Measurements from ENCODE around the gene SLC26A1.

SLC26A1 gene

GRCh38 chr4:998096-998691 is 5.0 kb upstream of the SLC26A1 start:
- no peak for DNase-seq (ENCODE audit: low spot score)

GRCh38 chr4:997375-998071 is 4.3 kb upstream of the SLC26A1 start:
- DNase-seq (ENCODE audit: low spot score): peak; percentile 47

DNA sequence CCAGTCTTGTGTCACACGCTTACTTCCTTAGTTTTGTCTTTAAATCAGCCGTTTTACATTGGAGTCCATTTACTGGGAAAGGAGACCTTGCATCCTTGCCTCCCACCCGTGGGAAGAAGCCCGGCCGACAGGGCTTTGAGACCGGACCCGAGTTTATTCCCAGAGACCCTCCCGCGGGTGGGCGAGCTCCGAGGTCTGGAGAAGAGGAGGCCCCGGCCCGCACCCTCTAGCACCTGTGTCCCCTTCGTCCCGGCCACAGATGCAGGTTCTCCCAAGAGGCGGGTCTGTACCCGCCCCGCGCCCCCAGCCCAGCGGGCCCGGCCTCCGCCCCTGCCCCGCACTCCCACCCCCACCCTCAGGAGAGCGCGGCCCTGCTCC is 3.8 kb upstream of the SLC26A1 start:
- DNase-seq (ENCODE audit: low spot score): no peak

DNA sequence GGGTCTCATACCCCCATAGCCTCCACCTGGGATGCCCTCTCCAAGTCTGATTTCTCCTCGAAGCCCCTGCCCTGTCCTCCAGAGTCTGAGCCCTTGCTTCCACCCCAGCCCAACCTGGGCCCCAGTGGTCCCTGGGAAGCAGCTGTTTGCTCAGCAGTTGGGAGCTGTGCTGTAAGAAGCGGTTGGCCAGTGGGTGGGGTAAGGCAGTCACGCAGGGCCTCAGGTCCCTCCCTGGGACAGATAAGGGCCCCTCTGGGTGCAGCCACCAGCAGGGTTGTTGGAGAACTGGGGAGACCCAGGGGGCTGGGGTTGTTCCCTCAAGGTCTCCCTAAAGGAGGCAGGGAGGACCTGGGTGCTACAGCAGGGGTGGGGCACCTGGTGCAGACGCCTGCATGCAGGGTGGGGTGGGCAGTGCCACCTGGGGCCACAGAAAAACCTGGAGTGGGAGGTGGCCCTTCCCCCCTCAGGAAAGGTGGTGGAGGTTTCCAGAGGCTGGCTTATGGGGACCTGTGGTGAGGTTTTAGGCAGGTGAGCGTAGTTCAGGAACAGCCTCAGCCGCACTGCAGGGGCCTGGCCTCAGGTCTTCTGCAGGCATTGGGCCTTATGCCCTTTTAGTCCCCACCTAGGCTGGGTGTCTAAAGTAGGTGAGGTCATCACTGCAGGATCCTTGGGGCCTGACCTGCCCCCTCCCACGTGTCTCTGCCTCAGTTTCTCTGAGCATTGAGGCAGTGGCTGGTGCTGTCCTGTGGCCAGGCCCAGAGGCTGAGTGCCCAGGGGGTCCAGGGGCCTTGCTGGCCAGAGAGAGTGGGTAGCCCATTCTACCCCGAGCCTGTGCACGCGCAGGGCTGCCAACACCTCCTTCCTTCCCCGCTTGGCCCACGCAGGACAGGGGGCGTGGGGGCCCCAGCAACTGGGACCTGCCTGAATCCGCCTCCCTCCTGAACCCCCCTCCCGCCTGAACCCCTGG is 3.1 kb upstream of the SLC26A1 start:
- DNase-seq (ENCODE audit: low spot score): no peak

DNA sequence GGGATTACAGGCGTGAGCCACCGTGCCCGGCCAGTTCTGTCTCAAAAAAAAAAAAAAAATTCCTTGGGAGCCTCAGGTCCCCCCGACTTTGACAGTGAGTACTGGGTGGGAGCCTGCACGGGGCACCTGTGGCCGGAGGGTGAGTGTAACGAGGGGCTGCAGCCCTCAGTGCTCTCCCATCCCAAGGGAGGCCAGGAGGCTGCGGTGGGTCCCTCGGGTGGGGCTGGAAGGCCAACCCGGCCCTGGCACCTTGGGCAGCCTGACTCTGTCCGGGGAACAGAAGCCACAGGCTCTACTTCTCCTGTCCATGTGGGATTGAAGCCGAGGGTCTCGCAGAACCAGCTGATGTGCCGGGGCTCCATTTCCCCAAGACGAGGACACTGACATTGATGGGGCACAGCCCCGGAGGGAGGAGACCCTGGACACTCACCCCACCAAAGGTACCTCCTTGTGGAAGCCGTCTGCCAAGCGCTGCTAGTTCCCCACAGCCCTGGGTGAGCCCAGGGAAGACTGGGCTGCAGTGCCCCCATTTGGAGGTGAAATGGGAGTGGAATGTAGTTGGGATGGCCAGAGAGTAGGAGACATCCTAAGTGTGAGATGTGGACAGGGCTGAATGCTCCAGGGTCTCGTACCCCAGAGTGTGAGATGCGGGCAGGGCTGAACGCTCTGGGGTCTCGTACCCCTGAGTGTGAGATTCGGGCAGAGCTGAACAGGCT is 2.3 kb upstream of the SLC26A1 start:
- no peak for DNase-seq (ENCODE audit: low spot score)

DNA sequence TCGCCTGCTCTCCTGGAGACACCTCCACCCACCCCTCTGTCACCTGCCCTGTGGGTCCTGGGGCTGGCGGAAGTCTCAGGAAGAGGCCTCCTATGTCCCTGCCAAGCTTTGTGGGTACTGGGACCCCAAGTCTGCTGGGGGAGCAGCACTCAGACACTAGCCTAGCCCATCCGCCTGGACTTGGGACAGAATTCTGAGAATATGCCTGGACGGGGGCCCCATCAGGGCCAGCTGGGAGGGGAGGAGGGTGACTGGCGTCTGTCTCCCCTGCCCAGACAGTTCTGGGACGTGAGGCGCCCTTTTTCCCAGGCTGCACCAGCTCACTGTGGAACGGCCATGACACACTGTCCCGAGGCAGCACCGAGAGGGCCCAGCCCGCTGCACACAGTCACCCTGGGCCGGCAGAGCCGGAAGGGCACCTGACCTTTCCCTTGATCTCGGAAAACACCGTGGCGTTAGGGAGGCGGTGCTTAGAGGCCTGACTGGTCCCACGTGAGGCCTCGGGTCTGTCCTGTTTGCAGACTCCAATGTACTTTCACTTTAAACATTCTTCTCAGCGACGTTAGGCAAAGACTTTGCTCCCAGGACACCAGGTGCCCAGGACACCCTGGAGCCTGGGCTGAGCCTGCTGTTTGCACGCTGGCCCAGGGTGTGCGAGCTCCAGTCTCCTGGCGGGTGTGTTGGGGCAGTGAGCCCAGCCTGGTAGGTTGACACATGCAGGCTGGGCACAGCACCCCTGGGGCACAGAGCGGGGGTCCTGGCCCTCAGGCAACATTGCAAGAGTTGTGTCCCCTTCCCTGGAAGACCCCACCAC is 700 bp downstream of the SLC26A1 start:
- DNase-seq (ENCODE audit: low spot score): no peak

DNA sequence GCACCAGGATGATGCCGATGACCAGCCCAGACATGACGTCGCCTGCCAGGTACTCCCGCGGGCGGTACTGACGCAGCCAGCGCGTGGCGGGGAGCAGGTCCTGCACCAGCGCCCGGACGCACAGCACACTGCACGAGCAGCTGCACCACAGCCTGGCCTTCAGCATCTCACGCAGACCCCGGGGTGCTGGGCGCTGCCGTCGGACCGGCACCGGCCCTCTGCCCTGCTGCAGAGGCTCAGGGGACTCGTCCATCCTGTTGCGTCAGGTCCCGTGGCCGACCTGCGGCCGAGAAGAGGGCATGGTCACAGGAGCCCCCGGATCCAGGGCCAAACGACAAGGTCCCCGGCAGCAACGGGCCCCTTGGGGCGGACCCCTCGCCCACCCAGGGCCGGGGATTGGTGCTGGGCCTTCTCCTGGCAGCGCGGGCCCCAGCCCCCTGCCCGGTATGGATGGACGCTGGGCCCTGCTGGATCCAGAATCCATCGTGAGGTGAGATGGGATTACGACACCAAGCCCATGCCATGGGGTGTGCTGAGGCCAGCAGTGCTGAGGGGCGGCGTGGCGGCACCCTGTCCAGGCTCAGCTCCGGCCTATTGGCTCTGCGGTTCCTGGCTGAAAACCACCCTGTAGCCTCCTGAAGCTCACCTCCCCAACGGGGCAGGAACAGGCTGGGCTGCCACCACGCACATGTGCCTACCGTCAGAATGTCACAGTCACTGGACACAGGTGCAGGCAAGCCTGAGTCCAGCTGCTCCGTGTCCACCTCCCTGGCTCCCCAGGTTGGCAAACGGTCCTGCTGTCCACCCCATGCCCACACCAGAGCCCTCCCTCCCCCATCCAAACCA is 1.5 kb downstream of the SLC26A1 start:
- no peak for DNase-seq (ENCODE audit: low spot score)

- no peak for DNase-seq (ENCODE audit: low spot score)
These were observed 2.3 kb downstream of the SLC26A1 start for GRCh38 chr4:990746-991367.

- DNase-seq (ENCODE audit: low spot score): no peak
These were observed 3.3 kb downstream of the SLC26A1 start for GRCh38 chr4:989722-990471.

GRCh38 chr4:988726-989721 is 4.2 kb downstream of the SLC26A1 start:
- no peak for DNase-seq (ENCODE audit: low spot score)

DNA sequence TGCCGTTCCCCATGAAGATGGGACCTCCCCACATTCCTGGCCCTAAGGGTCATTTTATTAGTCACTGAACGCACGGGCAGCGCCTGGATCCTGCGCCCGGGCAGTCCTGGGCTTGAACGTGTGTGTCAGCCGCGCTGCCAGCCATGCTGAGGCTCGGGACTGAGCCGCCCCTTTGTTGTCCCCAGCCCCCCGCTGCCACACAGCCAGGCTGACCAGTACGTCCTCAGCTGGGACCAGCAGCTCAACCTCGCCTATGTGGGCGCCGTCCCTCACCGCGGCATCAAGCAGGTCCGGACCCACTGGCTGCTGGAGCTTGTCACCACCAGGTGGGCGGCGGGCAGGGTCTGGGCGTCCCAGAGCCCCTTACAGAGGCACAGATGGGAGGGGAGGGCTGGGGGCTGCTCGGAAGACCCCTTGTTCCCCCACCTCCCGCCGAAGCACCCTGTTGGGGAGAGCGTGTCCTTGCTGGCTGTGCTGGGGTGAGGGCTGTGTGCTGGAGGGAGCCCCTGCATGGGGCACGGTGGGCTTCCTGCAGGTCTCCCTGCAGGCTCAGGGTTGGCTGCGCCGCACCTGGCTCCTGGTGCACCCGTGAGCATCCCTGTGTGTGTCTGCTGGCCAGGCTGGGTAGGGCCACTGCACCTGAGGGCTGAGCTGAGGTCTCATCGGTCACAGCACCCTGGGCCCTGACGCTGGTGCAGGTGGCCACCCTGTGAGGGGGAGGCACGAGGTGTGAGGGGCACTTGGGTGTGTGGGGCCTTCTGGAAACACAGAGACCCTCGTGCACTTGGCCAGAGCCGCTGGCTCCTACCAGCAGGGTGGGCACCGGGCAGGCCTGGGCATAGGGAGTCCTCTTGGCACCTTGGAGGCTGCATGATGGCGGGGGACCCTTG is 5.3 kb downstream of the SLC26A1 start:
- DNase-seq (ENCODE audit: low spot score): peak; percentile 76

GRCh38 chr4:986879-987623 is 6.2 kb downstream of the SLC26A1 start, which contains the start of gene IDUA:
Gene IDUA, plus strand, starts transcription at chr4:987044. Its CDS starts 41 bp downstream, at chr4:987085.
- peak; percentile 91 for DNase-seq (ENCODE audit: low spot score)

DNA sequence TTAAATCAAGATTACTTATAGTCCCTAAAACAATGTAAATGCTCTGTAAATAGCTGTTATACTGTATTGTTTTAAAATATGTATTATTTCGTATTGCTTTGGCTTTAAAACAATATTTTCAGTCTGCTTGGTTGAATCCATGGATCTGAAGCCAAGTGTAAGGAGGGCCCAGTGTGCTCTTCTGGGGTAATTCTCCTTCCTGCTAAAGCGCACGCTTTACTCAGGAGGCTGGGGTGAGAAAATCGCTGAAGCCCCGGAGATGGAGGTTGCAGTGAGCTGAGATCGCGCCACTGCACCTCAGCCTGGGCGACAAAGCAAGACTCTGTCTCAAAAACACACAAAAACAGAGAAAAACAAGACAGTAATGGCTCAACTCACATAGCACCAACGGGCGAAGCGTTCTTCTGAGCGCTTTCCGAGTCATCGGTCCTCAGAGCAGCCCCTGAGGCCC is 6.8 kb downstream of the SLC26A1 start:
- no peak for DNase-seq (ENCODE audit: low spot score)

DNA sequence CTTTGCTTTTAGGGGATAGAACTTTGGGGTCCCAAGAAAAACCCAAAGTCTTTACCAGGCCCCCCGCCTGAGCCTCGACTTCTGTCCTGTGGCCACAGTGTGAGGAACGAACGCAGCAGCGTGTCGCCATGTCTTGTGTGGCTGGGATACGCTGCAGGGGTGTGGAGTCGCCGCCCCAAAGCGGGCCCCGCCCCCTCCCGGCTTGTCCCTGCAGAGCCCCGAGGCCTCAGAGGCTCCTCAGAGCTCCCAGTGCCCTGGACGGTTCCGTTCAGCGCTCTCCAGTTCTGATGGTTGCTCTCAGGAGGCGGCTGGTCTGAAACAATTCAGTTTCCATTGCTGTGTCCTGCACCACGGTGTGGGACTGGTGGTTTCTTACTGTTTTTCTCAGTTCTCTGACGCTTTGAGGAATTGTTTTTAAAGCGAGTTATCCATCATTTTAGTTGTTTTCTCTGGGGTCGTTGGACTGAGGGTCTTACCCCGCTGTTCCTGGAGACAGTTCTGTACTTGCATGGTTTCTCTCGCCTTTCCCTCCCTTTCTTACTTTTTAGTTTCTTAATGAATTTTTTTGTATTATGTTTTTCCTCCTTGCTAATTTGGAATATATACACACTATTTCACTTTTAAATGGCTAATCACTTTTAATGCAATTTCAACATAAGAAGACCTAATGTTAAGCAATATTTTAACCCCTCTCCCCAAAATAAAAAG is 7.9 kb downstream of the SLC26A1 start:
- DNase-seq (ENCODE audit: low spot score): peak; percentile 84

- no peak for DNase-seq (ENCODE audit: low spot score)
These were observed 8.7 kb downstream of the SLC26A1 start for GRCh38 chr4:984336-985054.
